Ovary (tissue), 3 donors: Measurements from ENCODE around the gene IL17A.

Source experiments
- POLR2A ChIP-seq: fragments of 450-650 bp; IDR thresholded peaks from one replicate; pipeline ENCODE4 v1.6.1; 2017; ENCODE audit warnings: antibody characterized with exemption, mild to moderate bottlenecking, moderate library complexity
- TF ChIP-seq, protein P1 (sequence below), 3 donors: fragments of 450-650 bp in 2 of 3; fragments of 200-600 bp in 1 of 3; IDR thresholded peaks; one replicate each; pipeline versions ENCODE4 v1.5.1 to v1.8.0; 2016 to 2022; ENCODE audit warnings: antibody characterized with exemption in 3 of 3, mild to moderate bottlenecking in 1 of 3
- donor health status: DM: no; HTN: no; CAD: no.

DNA sequence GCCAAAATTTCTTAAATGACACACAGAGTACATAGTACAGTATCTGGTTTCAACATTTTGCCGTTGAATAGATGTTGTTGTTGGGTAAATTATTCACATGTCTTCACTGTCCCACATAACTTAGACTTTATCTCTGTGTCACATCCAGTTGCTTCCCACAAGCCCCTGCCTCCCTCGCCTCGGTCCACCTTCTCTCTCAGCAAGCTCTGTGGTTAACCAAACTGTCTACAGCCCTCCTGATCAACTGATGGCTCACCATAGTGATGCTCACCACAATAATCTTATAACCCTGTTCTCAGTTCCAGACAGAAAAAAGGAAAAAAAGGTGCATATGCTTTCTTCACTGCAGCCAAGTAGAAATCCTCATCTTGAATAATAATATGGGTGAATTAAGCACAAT, 35.1 kb downstream of the IL17A start:
- TF ChIP-seq, protein P1, sequence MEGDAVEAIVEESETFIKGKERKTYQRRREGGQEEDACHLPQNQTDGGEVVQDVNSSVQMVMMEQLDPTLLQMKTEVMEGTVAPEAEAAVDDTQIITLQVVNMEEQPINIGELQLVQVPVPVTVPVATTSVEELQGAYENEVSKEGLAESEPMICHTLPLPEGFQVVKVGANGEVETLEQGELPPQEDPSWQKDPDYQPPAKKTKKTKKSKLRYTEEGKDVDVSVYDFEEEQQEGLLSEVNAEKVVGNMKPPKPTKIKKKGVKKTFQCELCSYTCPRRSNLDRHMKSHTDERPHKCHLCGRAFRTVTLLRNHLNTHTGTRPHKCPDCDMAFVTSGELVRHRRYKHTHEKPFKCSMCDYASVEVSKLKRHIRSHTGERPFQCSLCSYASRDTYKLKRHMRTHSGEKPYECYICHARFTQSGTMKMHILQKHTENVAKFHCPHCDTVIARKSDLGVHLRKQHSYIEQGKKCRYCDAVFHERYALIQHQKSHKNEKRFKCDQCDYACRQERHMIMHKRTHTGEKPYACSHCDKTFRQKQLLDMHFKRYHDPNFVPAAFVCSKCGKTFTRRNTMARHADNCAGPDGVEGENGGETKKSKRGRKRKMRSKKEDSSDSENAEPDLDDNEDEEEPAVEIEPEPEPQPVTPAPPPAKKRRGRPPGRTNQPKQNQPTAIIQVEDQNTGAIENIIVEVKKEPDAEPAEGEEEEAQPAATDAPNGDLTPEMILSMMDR (IDR thresholded peaks at IDR 0.05): no peak
- TF ChIP-seq POLR2A: no peak
